C1 segment of cervical spinal cord (tissue), 14 donors: ENCODE measurements around the gene SFSWAP.
"Not testable (repeated sequence)": the region's sequence is repeated elsewhere in the genome, so short reads cannot be mapped to it uniquely, and the experiment has no call there.

Experiments used
- DNase-seq, 14 donors: peaks; one replicate each; lab custom pipeline; 2025; lab: John Stamatoyannopoulos, UW

SFSWAP gene

DNA sequence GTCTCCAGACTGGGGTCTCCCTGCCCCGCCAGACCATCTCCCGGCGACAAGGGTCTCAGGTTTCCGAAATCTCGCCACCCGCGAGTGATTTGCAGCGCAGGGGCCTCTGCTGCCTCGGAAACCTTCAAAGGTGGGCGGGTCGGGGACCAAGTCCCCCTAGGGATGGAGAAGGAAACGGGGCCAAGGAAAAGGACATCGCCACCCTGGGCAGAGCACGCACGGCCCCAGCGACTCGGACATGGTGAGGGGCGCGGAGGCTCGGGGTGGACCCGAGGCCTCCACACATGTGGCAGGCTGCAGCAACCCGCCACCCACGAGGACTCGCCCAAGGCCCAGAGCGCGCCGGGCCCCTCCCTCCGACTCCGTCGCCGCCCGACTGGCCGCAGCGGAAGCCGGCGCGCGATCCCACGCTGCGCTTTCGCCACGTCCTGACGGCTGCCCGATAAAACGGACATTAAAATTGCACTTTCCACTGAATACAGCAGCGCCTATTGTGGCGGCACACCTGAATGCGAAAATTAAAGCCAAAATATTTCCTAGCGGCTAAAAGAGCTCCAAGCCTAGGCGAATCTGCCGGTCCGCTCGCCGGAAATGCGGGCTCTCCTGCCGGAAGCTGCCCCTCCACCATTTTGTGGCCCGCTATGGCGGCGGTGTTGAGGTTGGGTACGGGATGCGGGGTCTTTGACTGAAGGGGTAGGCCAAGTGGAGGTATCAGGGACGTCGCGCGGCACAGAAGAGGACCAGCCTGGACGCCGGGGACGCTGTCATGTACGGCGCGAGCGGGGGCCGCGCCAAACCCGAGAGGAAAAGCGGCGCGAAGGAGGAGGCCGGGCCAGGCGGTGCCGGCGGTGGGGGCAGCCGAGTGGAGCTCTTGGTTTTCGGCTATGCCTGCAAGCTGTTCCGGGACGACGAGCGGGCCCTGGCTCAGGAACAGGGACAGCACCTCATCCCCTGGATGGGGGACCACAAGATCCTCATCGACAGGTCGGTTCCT, at the start of gene SFSWAP:
Gene SFSWAP (plus strand): TSS at position 627 of the 994 bp plus-strand sequence. CDS start 140 bp downstream, at position 767.
- DNase-seq, result peak; percentile 47 to 93 (median 82)

DNA sequence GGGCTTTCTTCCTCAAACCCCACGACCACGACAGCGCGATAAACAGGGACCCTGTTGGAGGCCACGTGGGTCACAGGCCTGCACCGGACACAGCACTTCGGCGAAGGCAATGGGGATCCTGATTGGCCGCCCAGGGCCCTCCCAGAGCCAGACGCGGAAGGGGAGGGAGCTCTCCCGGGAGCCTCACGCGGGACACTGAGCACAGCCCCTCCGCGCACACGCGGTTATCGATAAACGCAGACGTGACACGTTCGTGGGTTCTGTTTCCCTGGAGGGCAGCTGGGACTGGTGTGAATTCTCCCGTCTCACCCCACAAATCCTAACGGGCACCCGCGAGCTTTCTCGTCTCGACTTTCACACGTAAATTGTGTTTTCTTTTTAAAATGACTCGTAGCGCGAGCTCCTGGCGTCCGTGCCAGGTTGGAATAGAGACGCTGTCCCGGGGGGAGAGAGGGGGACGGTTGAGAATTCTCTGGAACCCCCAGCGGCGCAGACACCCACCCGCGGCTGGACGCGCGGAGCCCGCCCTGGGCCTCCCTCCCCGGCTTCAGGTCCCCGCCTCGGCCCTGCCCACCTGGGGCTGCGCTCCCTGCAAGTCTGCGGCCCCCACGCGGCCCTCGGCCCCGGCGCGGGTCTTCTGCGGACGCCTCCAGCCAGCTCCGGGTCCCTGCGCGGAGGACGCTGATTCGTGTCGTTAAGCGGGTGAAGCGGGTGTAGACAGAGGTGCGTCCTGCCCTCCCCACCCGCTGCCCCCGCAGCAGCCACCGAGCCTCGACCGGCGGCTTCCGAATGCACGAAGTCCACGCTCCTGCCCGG, 49.5 kb upstream of the SFSWAP start:
- not testable (repeated sequence) for DNase-seq

DNA sequence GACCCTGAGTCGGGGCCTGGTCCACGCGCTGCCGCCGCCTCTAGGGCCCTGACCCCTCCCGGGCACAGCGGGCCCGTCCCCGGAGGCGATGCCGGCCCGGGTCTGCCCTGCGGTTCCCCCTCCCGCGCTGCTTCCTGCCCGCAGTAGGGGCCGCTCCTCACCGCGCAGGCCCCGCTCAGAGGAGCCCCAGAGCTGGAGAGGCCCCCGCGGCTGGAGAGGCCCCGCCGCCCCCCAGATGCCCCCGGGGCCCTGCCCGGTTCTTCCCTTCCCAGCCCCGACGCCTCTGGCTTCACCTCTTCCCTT, 49.0 kb upstream of the SFSWAP start:
- not testable (repeated sequence) for DNase-seq

GRCh38 chr12:131662346-131662745, 48.5 kb upstream of the SFSWAP start:
- DNase-seq, result not testable (repeated sequence)

DNA sequence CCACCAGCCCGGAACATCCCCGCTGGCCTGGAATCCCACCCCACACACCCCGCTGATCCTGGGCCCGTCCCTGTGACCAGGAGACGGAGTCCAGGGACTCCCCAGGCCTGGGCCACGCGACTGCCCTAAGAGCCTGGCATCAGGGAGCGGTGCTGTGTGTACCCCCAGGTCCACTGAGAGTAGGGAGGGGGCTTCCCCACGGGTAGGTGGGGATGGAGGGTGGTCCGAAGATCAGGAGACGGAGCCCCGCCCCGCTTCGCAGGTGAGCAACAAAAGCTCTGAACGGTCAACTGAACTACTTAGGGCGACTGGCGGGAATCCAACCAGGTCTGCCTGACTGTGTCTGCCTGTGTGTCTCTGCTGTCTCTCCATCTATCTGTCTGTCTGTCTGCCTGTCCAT, 45.2 kb upstream of the SFSWAP start:
- not testable (repeated sequence) for DNase-seq

DNA sequence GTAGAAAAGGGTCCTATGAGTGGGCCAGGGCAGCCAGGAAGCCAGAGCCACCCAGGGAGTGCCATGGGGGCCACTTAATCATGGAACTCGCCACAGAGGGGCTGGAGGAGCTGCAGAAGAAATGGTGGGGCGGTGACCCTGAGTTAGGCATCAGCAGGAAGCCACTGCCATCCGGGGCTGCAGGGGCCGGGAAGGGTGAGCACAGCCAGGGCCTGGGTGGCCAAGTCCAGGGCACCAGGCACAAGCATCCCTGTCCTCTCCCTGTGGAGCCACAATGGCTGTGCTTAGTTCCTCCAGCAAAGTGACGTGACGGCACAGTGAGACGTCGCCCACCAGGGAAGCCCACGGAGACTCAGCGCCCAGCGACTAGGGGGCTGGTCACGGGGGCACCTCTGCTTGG, 44.4 kb upstream of the SFSWAP start:
- not testable (repeated sequence) for DNase-seq

GRCh38 chr12:131666978-131667601, 43.8 kb upstream of the SFSWAP start:
- not testable (repeated sequence) for DNase-seq

DNA sequence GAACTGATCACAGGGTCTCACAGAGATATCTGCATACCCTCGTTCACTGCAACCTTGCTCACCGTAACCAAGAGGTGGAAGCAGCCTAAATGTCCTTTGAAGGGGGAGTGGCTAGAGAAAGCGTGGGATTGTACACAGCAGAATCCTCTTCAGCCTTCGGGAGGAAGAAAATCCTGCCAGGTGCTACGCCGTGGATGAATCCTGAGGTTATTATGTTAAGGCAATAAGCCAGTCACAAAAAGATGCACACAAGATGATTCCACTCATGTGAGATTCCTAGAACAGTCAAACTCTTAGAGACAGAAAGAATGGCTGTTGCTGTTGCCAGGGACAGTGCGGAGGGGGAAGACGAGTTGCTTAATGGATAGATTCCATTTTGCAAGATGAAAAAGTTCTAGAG, 39.6 kb upstream of the SFSWAP start:
- DNase-seq, result no peak

DNA sequence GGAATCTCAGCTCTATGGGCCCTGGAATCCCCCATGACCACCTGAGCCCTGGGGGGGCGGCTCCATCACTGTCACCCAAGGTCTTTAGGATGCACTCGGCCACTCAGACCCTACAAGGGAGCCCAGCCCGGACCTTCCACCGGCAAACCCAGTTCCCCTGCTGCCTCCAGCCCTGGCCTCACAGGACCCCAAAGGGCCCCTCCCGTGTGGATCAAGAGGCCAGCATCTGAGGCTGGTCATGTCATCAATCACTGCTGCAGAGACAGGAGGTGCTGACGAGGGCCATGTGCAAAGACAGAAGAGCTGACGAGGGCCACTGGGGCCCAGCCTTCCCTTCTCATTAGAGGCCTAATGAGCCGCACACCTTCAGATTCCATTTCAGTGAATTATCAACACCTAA, 39.0 kb upstream of the SFSWAP start:
- no peak for DNase-seq

DNA sequence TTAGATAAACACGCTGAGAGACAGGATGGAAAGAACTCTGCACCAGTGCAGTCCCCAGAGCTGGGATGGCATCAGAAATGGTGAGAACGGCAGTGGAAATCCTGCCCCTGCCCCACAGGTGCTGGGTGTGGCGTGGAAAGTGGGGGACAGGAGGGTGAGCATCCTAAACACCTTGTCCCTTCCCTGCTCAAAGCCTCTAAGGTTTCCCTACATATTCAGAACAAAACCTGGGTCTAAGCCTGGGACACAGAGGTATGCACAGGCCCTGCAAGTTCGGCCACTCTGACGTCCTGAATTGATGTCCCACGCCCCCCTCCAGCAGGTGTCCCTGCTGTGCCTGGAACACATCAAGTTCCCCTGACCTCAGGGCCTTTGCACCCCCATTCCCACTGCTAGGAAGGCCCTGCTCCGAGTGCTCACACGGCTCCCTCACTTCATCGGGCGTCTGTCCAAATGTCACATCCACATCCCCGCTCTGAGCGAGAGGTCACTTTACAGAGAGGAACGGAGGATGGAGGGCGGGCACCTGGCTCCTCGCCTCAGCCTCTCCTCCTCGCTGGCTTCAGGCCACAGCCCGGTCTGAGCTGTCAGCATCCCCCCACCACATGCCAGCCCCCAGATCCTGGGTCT, 38.5 kb upstream of the SFSWAP start:
- DNase-seq, result no peak

GRCh38 chr12:131672941-131673887, 37.7 kb upstream of the SFSWAP start:
- no peak for DNase-seq

DNA sequence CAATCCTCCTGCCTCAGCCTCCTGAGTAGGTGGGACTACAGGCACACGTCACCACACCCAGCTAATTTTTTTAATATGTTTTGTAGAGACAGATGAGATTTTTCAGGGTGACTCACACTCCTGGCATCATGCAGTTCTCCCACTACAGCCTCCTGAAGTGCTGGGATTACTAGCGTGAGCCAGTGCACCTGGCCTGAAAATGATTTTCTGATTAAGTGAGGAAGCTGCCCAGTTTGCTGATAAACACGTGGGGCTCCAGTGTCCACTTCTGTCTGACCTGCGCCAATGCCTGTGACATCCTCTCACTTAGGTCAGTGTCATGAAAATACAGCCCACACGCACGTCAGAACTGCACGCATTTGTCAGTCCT, 37.0 kb upstream of the SFSWAP start:
- no peak for DNase-seq

DNA sequence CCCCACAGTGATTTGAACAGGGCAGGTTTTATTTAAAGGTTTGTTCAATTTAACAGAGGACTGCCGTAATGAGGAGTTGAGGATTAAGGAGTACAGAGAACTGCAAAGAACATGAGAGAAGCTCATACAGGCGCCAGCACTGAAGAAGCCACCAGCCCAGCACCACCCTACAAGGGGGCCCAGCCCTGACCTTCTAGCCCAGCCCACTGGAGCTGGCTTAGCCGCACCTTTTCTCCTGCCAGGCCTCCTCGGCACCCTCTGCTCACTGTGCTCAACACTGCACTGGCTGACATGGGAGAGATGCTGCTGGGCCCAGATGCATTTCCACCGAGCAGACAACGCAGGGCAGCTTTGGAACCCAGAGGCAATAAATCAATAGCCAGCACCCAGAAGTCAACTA, 36.5 kb upstream of the SFSWAP start:
- DNase-seq, result no peak

DNA sequence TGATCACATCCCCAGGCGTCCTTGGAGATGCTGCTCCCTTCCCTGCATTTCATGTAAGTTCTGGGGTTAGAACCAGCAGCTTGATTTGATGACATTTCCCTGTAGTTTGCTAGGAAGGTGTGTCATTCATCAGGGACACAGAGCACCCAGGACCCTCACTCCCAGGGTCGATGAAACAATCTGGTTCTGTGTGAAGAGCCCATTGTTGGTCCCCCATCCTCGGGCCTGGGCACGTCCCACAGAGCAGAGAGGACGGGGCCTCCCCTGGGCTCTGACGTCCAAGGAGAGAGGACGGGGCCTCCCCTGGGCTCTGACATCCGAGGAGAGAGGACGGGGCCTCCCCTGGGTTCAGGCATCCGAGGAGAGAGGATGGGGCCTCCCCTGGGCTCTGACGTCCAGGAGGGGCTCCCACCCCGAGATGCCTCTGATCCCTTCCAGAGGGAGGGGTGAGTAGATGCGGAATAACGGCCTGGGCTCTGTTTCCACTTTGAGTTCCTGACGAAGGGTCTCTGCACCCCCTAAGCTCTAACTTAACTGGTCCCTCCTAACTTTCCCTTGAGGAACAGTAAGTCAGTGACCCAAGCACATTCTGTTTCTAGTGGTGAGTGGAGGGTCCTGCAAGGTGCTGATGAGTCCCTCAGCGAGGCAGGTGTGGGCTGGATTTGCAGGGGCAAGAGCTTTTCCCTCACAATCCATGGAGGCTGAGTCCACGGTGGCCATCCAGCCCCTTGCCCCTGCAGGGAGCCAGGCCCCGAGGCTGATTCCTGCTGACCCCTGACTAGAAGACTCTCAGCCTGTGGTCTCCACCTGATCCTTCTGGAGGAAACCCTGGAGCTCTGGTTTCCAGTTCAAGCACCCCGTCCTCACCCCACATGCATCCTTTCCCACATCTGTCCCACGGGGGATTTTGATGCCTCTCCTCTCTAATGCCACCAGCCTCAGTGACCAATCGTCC, 35.5 kb upstream of the SFSWAP start:
- DNase-seq, result no peak

GRCh38 chr12:131676544-131676943, 34.3 kb upstream of the SFSWAP start:
- no peak for DNase-seq

DNA sequence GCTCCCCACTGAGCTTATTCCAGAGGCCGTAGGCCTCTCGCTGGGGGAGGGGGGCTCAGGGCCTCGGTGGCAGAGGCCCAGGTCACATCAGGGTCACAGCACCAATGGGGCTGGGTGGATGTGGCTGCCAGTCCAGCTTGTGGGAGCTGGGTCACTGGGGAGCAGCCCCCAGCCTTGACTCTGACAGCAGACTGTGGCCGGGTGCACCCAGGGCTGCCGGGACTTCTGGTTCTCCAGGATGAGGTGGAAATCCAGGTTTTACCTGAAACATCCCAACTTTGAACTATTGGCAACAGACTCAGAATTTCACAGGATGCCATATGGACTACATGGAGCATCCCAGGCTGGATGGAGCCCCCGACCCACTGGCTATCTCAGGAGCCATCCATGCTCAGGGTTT, 33.8 kb upstream of the SFSWAP start:
- DNase-seq, result not testable (repeated sequence)

DNA sequence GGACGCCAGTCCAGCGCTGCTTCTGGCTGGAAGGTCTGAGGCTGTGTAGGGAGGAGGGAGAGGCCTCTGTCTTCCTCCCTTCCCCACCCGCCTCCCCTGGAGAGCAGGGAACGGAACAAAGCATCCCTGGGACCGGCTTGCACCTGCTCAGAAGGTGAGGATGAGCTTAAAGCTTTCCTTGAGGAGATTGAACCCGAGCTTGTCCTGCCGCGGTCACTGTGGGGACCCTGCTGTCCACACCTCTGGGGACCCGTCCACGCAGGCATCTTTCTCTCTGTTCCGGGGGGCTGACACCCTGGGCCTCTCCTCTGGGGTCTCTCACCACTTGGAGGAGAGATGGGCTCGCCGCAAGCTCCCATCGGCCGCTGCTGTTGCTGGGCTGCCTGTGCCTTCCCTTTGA, 33.2 kb upstream of the SFSWAP start:
- no peak for DNase-seq

- DNase-seq, result not testable (repeated sequence)
These were observed 32.3 kb upstream of the SFSWAP start for GRCh38 chr12:131678389-131679181.
